SK-N-SH (cell line): ENCODE measurements around the gene TRRAP. TPM values are rescaled to one million over a fixed set of nuclear protein-coding genes. Genes with fewer than 3 reads are reported as not detected.

Experiments
- CTCF ChIA-PET: fragments of 300-600, 350-600 bp; formaldehyde crosslinking; extraction: SDS; loops from one replicate; lab custom pipeline; 2021; lab: Yijun Ruan, JAX
- POLR2A ChIA-PET: fragments of 350-600 bp; sonication (Branson Sonifier 250); formaldehyde crosslinking; extraction: SDS; loops from one replicate; lab custom pipeline; 2020; ENCODE audit warnings: antibody characterized with exemption, inconsistent platforms; lab: Yijun Ruan, JAX
- DNase-seq: peaks from one replicate; pipeline ENCODE4 v3.0.0; 2012
- H2AFZ ChIP-seq: fragments of 200-600 bp; sonication (generic); 2 replicates; pipeline ENCODE4 v1.8.1; 2016; ENCODE audit warnings: antibody characterized with exemption, mild to moderate bottlenecking, low read depth
- H3F3A ChIP-seq: fragments of 200-600 bp; sonication (generic); replicated peaks from 2 replicates; pipeline ENCODE3; 2016; ENCODE audit warnings: antibody characterized with exemption, mild to moderate bottlenecking; ENCODE audit not compliant: insufficient read depth
- H3K27ac ChIP-seq, 2 experiments: fragments of 200-500 bp in 1 of 2; fragments of 200-600 bp in 1 of 2; sonication (Bioruptor generic) in 1 of 2; sonication (generic), shearing (Covaris generic) in 1 of 2; 2 replicates each; pipeline versions ENCODE4 v1.5.1 to v1.6.1; 2014 to 2016; ENCODE audit warnings: low read depth in 2 of 2, inconsistent platforms in 1 of 2, low read length in 1 of 2, mild to moderate bottlenecking in 1 of 2, mixed read lengths in 1 of 2
- H3K27me3 ChIP-seq: fragments of 200-600 bp; sonication (generic), shearing (Covaris generic); 2 replicates; pipeline ENCODE4 v1.6.1; 2016; ENCODE audit warnings: mixed run types; ENCODE audit not compliant: insufficient read depth
- H3K36me3 ChIP-seq, 2 experiments: fragments of 200-500 bp in 1 of 2; fragments of 200-600 bp in 1 of 2; sonication (Bioruptor generic) in 1 of 2; sonication (generic) in 1 of 2; replicated peaks in 1 of 2; 2 replicates each; pipeline versions ENCODE3 to v1.5.1; 2014 to 2016; ENCODE audit warnings: low read length in 1 of 2, mild to moderate bottlenecking in 1 of 2; ENCODE audit not compliant: insufficient read depth in 2 of 2, control insufficient read depth in 1 of 2
- H3K4me1 ChIP-seq, 2 experiments: fragments of 200-500 bp in 1 of 2; fragments of 200-600 bp in 1 of 2; sonication (Bioruptor generic) in 1 of 2; sonication (generic), shearing (Covaris generic) in 1 of 2; 2 replicates each; pipeline versions ENCODE4 v1.5.1 to v1.6.1; 2014 to 2016; ENCODE audit warnings: low read depth in 1 of 2, low read length in 1 of 2, mixed run types in 1 of 2; ENCODE audit not compliant: insufficient read depth in 2 of 2, control insufficient read depth in 1 of 2
- H3K4me2 ChIP-seq: fragments of 200-600 bp; sonication (generic), shearing (Covaris generic); 2 replicates; pipeline ENCODE4 v1.6.1; 2017; ENCODE audit warnings: mixed run types
- H3K4me3 ChIP-seq, 2 experiments: fragments of 200-500 bp in 1 of 2; fragments of 200-600 bp in 1 of 2; sonication (Bioruptor generic) in 1 of 2; sonication (generic), shearing (Covaris generic) in 1 of 2; 2 replicates each; pipeline versions ENCODE4 v1.5.1 to v1.8.1; 2014 to 2016; ENCODE audit warnings: low read depth in 2 of 2, inconsistent platforms in 1 of 2, low read length in 1 of 2, mild to moderate bottlenecking in 1 of 2, mixed read lengths in 1 of 2, moderate library complexity in 1 of 2
- H3K79me2 ChIP-seq: fragments of 200-600 bp; sonication (generic); 2 replicates; pipeline ENCODE4 v1.8.1; 2017; ENCODE audit warnings: mild to moderate bottlenecking; ENCODE audit not compliant: insufficient read depth
- H3K9ac ChIP-seq: fragments of 200-600 bp; sonication (generic); 2 replicates; pipeline ENCODE4 v1.6.1; 2017; ENCODE audit warnings: mixed run types
- H3K9me2 ChIP-seq: fragments of 200-600 bp; sonication (generic); 2 replicates; pipeline ENCODE4 v1.6.1; 2017; ENCODE audit warnings: mixed run types
- H3K9me3 ChIP-seq: fragments of 200-600 bp; sonication (generic); 2 replicates; pipeline ENCODE4 v1.6.1; 2017; ENCODE audit warnings: mixed run types, mild to moderate bottlenecking, moderate library complexity
- H4K20me1 ChIP-seq: fragments of 200-600 bp; sonication (generic); 2 replicates; pipeline ENCODE4 v1.6.1; 2017; ENCODE audit warnings: mild to moderate bottlenecking, mixed run types; ENCODE audit not compliant: insufficient read depth
- ELF1 ChIP-seq: IDR thresholded peaks from 2 replicates; pipeline ENCODE4 v1.4.0; 2012
- EZH2phosphoT487 ChIP-seq: fragments of 200-600 bp; sonication (generic); IDR thresholded peaks from 2 replicates; pipeline ENCODE4 v1.6.1; 2017; ENCODE audit warnings: low read depth, mixed run types, mild to moderate bottlenecking, antibody characterized with exemption, moderate library complexity, borderline replicate concordance
- FOXM1 ChIP-seq: IDR thresholded peaks from 2 replicates; pipeline ENCODE4 v1.4.0; 2012; ENCODE audit warnings: low read depth, mild to moderate bottlenecking
- GATA2 ChIP-seq: sonication (generic); formaldehyde crosslinking; IDR thresholded peaks from 2 replicates; pipeline ENCODE4 v1.5.0; 2020; ENCODE audit warnings: mild to moderate bottlenecking, missing genetic modification reagents
- IRF3 ChIP-seq: fragments of 150-350 bp; IDR thresholded peaks from 2 replicates; pipeline ENCODE4 v1.6.1; 2016; ENCODE audit warnings: mild to moderate bottlenecking, low read depth, low read length
- JUND ChIP-seq: IDR thresholded peaks from 2 replicates; pipeline ENCODE4 v1.4.0; 2012
- MEF2A ChIP-seq: IDR thresholded peaks from 2 replicates; pipeline ENCODE4 v1.4.0; 2012; ENCODE audit warnings: low read depth, borderline replicate concordance
- NRF1 ChIP-seq: IDR thresholded peaks from 2 replicates; pipeline ENCODE4 v1.6.1; 2012; ENCODE audit warnings: low read depth, mild to moderate bottlenecking, low read length
- POLR2AphosphoS5 ChIP-seq: IDR thresholded peaks from 2 replicates; pipeline ENCODE4 v1.6.1; 2012; ENCODE audit warnings: low read depth, low read length
- RFX5 ChIP-seq: IDR thresholded peaks from 2 replicates; pipeline ENCODE4 v1.6.1; 2012; ENCODE audit warnings: mild to moderate bottlenecking, improper control_type of control experiment, low read length
- RXRA ChIP-seq: IDR thresholded peaks from 2 replicates; pipeline ENCODE4 v1.4.0; 2012; ENCODE audit warnings: low read depth, mild to moderate bottlenecking, borderline replicate concordance
- TAF1 ChIP-seq: IDR thresholded peaks from 2 replicates; pipeline ENCODE4 v1.6.1; 2012; ENCODE audit warnings: low read depth, mild to moderate bottlenecking, low read length, moderate library complexity, borderline replicate concordance
- USF1 ChIP-seq: IDR thresholded peaks from 2 replicates; pipeline ENCODE4 v1.4.0; 2012; ENCODE audit warnings: low read depth, borderline replicate concordance
- WGBS: methylation state at CpG from one replicate; pipeline ENCODE4 v1.1.6; 2017; ENCODE audit warnings: low lambda C conversion rate; 5-methylcytosine and 5-hydroxymethylcytosine counted together
- polyA plus RNA-seq, 3 experiments: library from polyadenylated mRNA; depleted of rRNA; stranded (reverse); fragments of >200 nt; gene quantifications; 2 replicates each; pipeline ENCODE4 v1.2.3, GENCODE V29; 2012
- TF ChIP-seq, protein P1 (sequence below): IDR thresholded peaks from 2 replicates; pipeline ENCODE4 v1.6.1; 2012; ENCODE audit warnings: mild to moderate bottlenecking, low read depth, low read length, moderate library complexity
- TF ChIP-seq, protein P2 (sequence below): IDR thresholded peaks from 2 replicates; pipeline ENCODE4; 2012

TRRAP gene
- polyA plus RNA-seq, 1 of the 3 experiments (the other 2 are of a cell fraction) = 24.9 TPM

- TF ChIP-seq, protein P1, sequence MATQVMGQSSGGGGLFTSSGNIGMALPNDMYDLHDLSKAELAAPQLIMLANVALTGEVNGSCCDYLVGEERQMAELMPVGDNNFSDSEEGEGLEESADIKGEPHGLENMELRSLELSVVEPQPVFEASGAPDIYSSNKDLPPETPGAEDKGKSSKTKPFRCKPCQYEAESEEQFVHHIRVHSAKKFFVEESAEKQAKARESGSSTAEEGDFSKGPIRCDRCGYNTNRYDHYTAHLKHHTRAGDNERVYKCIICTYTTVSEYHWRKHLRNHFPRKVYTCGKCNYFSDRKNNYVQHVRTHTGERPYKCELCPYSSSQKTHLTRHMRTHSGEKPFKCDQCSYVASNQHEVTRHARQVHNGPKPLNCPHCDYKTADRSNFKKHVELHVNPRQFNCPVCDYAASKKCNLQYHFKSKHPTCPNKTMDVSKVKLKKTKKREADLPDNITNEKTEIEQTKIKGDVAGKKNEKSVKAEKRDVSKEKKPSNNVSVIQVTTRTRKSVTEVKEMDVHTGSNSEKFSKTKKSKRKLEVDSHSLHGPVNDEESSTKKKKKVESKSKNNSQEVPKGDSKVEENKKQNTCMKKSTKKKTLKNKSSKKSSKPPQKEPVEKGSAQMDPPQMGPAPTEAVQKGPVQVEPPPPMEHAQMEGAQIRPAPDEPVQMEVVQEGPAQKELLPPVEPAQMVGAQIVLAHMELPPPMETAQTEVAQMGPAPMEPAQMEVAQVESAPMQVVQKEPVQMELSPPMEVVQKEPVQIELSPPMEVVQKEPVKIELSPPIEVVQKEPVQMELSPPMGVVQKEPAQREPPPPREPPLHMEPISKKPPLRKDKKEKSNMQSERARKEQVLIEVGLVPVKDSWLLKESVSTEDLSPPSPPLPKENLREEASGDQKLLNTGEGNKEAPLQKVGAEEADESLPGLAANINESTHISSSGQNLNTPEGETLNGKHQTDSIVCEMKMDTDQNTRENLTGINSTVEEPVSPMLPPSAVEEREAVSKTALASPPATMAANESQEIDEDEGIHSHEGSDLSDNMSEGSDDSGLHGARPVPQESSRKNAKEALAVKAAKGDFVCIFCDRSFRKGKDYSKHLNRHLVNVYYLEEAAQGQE = no peak
- TF ChIP-seq NRF1 (no peak), MEF2A (no peak)
Measured at GRCh38 chr7:98908585-98908984, 30.3 kb downstream of the TRRAP start (continued).

- WGBS = 90% methylated on average over 8 of the region's 8 CpGs
- no peak overlapping the region for H3K9ac ChIP-seq
- no peaks in the 10 kb centered on the region for H3K79me2 ChIP-seq
- peaks cover 11% of the 10 kb centered on the region for H4K20me1 ChIP-seq
- H3K27ac ChIP-seq = no peak overlapping the region
- no peaks in the 10 kb centered on the region for H3K27me3 ChIP-seq
- no peak overlapping the region for H2AFZ ChIP-seq
- CTCF ChIA-PET = interaction anchor here (0.9 kb wide), 1 partner anchor 31 kb away, joined by 3 read pairs; the partner anchor contains the start of gene TRRAP
- no peak overlapping the region for H3K4me2 ChIP-seq
- H3K36me3 ChIP-seq = peaks cover 70 to 88% of the 10 kb centered on the region in 2 experiments
- DNase-seq = no peak
- peaks cover 28% of the 10 kb centered on the region for H3F3A ChIP-seq
- H3K9me2 ChIP-seq = no peaks in the 10 kb centered on the region
- POLR2A ChIA-PET = no interaction called here
- H3K9me3 ChIP-seq = no peaks in the 10 kb centered on the region
- H3K4me1 ChIP-seq = peaks cover 6 to 7% of the 10 kb centered on the region in 2 experiments; a peak in 2 of 4 replicates
- H3K4me3 ChIP-seq = no peak overlapping the region
- TF ChIP-seq JUND = no peak
- TF ChIP-seq RFX5 = no peak
- TF ChIP-seq, all 33 proteins: peak for 0
Measured at GRCh38 chr7:98909487-98909886, 31.2 kb downstream of the TRRAP start.

DNA sequence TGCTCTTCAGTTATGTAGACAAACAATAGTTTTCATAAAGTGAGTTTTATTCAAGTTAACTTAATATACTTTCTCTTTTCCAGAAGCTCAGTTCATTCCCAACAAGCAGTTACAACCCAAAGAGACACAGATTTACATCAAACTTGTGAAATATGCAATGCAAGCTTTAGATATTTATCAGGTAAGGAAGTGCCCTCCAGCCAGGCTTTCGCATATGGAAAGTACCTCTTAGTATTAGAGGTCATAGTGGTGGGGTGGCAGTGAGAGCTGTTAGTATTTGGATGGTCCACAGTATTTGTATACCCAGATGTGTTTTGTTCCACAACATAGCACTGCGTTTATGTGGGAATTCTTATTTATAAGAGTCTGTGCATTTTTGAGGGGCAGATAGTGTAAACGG is 32.1 kb downstream of the TRRAP start:
- H3F3A ChIP-seq = peaks cover 28% of the 10 kb centered on the region
- H3K4me2 ChIP-seq = no peak overlapping the region
- H3K4me1 ChIP-seq = peaks cover 4 to 7% of the 10 kb centered on the region in 2 experiments; a peak in 2 of 4 replicates
- 94% methylated on average over 3 of the region's 3 CpGs for WGBS
- H3K9me3 ChIP-seq = no peaks in the 10 kb centered on the region
- peaks cover 63 to 92% of the 10 kb centered on the region in 2 experiments for H3K36me3 ChIP-seq
- H3K9ac ChIP-seq = no peak overlapping the region
- no peak overlapping the region for H3K4me3 ChIP-seq
- 0 out of 2 replicates have a peak, but pooled peaks cover 5% of the 10 kb centered on the region for H3K79me2 ChIP-seq
- no peak overlapping the region for H3K27ac ChIP-seq
- CTCF ChIA-PET = interaction anchor here (0.9 to 1.6 kb wide), 4 partner anchors 17 to 69 kb away, joined by 3 to 5 read pairs (median 3); no protein-coding TSS in a partner anchor
- H3K27me3 ChIP-seq = no peaks in the 10 kb centered on the region
- H2AFZ ChIP-seq = no peak overlapping the region
- no peaks in the 10 kb centered on the region for H3K9me2 ChIP-seq
- POLR2A ChIA-PET = no interaction called here
- no peak for DNase-seq
- peaks cover 11% of the 10 kb centered on the region for H4K20me1 ChIP-seq
- TF ChIP-seq RXRA = no peak
- TF ChIP-seq ELF1 = no peak
- TF ChIP-seq IRF3 = no peak
- TF ChIP-seq, protein P1 = no peak
- TF ChIP-seq TAF1 = no peak
- no peak for TF ChIP-seq EZH2phosphoT487
- TF ChIP-seq GATA2 = no peak
- TF ChIP-seq, protein P2, sequence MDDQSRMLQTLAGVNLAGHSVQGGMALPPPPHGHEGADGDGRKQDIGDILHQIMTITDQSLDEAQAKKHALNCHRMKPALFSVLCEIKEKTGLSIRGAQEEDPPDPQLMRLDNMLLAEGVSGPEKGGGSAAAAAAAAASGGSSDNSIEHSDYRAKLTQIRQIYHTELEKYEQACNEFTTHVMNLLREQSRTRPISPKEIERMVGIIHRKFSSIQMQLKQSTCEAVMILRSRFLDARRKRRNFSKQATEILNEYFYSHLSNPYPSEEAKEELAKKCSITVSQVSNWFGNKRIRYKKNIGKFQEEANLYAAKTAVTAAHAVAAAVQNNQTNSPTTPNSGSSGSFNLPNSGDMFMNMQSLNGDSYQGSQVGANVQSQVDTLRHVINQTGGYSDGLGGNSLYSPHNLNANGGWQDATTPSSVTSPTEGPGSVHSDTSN = no peak
- TF ChIP-seq USF1 = no peak
- no peak for TF ChIP-seq FOXM1
- no peak for TF ChIP-seq POLR2AphosphoS5
- TF ChIP-seq NRF1 = no peak
